Stimulated activated CD8-positive, alpha-beta memory T cell treated with anti-CD3 and anti-CD28 coated beads, Interleukin-12 subunit alpha, Interleukin-12 subunit beta, amount 100 ng/mL, for 4 hours (primary cell): ENCODE results near the gene EHD2.
"Not testable (repeated sequence)": the region's sequence is repeated elsewhere in the genome, so short reads cannot be mapped to it uniquely, and the experiment has no call there.

ENCODE experiments used
- DNase-seq: peaks from one replicate; pipeline ENCODE4 v3.0.0-alpha.2; 2020; ENCODE audit warnings: low read depth

EHD2 gene

GRCh38 chr19:47691782-47692181 lies 21.4 kb upstream of the EHD2 start:
- no peak for DNase-seq

- no peak for DNase-seq
Measured at GRCh38 chr19:47693489-47693888, 19.7 kb upstream of the EHD2 start.

DNA sequence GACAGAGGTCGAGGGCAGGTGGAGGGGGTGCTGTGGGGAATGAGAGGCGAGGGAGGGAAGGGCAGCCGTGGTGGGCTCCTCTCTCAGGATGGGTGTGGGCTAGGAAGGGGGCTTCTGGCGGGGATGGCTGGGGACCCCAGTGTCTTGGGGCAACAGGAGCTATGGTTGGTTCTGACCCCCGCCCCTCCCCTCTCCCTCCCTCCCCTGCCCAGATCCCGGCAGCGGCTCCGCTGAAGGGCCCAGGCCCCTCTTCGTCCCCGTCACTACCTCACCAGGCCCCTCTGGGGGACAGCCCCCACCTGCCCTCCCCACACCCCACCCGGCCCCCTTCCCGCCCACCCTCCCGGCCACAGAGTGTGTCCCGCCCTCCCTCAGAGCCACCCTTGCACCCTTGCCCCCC lies 19.3 kb upstream of the EHD2 start:
- no peak for DNase-seq

- no peak for DNase-seq
Measured at GRCh38 chr19:47694466-47695273, 18.6 kb upstream of the EHD2 start.

DNA sequence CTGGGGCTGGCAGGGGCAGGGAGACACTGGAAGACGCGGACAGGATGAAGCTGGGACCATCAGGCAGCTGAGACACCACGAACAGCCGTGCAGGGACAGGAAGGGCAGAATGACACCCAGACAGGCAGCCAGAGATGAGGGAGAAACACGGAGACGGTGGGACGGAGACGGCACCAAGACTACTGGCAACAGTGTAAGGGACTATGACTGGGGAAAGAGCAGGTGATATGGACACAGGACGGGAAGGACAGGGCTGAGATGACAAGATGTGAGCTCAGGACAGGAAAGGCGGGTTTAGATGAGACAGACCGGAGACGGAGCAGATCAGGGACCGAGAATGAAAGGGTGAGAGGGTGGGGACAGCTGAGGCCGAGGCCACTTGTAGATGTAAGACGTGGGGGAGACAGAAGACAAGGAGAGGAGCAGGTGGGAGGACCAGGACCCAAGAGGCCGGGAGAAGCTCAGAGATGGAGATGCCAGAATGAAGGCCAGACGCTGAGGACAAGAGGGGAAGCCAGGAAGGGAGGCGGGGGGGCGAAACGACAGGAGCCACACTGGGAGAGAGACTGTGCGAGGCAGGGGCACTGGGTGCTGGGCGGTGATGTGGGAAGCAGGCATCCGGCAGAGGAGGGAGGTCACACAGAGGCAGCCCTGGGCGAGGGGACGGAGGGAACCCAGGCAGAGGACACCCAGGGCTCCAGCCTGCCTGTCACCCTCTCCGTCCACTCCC lies 17.5 kb upstream of the EHD2 start:
- DNase-seq = no peak

- no peak for DNase-seq
Measured at GRCh38 chr19:47696635-47697034, 16.6 kb upstream of the EHD2 start.

DNA sequence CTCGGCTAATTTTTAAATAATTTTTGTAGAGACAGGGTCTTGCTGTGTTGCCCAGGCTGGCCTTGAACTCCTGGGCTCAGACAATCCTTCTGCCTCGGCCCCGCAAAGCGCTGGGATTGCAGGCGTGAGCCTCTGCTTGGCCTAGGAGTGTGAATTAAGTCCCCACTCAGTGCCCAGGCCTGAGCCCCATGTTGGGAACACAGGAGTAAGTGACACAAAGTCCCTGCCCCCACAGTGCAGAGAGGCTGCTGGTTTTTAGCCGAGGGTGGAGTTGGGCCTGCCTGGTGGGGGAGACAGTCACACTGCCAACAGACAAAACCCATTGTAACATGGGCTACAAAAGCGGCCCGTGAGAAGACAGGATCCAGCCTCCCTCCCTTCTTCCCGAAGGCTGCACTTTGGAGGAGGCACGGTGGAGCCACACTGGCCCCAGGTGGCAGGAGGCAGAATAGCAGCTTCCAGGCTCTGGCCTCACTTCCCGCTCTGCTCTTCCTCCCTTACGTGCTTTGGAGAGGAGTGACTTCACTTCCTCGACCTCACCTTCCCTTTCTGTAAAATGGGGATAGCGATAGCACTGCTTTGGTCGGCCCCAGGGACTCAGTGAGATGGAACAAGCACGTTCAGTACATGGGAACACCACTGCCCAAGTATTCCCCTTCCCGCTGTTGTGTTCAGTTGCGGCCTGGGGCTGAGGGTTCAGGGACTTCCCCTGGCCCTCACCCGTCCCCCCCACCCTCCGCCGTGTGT lies 15.2 kb upstream of the EHD2 start:
- peak; percentile 33 for DNase-seq

- no peak for DNase-seq
Measured at GRCh38 chr19:47698631-47699359, 14.4 kb upstream of the EHD2 start.

GRCh38 chr19:47699360-47699917 lies 13.8 kb upstream of the EHD2 start:
- DNase-seq = no peak

DNA sequence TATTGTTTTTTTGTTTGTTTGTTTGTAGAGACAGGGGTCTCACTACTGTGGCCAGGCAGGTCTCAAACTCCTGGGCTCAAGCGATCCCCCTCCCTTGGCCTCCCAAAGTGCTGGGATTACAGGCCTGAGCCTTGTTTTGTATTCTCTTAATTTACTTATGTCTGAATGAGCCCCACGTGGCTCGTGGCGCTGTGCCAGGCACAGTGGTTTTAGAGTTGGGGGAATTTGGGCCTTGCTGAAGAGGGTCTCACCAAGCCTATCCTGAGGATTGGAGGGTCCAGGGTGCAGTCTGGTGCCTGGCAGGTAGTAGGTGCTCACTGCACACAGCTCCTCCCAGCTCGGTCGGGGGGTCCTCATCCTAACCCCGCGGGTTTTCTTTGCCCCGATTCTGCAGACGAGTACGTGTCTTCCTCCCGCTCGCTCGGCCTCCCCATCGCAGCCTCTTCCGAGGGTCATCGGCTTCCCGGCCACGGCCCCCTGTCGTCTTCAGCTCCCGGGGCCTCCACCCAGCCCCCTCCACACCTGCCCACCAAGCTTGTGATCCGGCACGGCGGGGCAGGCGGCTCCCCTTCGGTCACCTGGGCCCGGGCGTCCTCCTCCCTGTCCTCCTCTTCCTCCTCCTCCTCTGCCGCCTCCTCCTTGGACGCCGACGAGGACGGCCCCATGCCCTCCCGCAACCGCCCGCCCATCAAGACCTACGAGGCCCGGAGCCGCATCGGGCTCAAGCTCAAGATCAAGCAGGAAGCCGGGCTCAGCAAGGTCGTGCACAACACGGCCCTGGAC lies 12.1 kb upstream of the EHD2 start:
- DNase-seq = no peak

GRCh38 chr19:47701717-47702552 lies 11.3 kb upstream of the EHD2 start:
- no peak for DNase-seq

- no peak for DNase-seq
Measured at GRCh38 chr19:47702671-47703070, 10.6 kb upstream of the EHD2 start.

- no peak for DNase-seq
Measured at GRCh38 chr19:47703301-47703700, 9.9 kb upstream of the EHD2 start.

DNA sequence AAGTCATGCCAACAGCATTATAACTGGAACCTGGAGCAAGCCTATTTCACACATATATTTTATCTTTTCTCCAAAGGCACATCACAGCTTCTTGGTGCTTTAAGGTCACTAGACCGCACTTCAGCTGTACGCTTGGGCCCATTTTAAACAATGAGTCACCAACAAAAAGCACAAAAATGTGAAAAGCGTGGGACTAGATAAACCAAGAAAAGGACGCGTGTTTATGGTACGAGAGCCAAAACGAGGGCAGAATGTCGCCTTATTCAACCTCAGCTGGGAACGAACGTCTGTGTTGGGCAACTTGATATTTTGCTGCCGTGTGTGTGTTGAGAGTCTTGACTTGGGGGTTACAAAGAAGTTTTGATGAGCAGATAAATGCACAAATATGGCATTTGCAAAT lies 9.2 kb upstream of the EHD2 start:
- no peak for DNase-seq

DNA sequence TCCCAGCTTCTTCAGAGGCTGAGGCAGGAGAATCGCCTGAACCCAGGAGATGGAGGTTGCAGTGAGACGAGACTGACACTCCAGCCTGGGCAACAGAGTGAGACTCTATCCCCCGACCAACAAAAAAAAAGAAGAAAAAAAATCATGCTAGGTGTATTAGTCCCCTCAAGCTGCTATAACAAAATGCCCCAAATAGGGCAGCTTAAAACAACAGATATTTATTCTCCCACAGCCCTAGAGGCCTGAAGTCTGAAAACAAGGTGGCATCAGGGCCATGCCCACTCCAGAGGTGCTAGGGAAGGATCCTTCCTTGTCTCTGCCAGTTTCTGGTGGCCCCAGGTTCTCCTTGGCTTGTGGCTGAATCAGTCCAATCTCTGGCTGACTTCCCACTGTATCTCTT lies 8.6 kb upstream of the EHD2 start:
- DNase-seq = no peak

DNA sequence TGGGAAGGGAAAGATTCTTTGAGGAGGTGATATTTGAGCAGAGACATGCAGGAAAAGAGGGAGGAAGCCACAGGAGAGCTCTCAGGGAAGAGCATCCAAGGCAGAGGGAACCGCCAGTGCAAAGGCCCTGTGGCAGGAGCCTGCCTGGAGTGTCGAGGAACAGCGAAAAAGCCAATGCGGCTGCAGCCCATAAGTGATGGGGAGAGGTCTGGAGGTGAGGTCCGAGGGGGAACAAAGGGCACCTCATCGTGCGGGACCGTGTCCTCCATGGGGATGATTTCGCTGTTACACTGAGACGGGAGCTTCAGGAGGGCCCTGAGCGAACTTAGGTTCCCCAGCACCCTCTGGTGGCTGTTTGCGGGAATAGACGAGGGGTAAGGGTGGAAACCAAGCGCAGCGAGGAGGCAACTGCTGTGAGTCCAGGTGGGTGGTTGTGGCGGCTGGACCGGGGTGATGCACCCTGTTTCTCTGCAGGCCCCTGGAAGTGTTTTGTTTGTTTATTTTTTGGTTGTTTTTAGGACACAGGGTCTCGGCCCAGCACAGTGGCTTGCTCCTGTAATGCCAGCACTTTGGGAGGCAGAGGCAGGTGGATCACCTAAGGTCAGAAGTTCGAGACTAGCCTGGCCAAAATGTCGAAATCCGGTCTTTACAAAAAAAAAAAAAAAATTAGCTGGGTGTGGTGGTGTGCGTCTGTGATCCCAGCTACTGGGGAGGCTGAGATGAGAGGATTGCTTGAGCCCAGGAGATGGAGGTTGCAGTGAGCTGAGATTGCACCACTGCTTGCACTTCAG lies 5.9 kb upstream of the EHD2 start:
- DNase-seq = peak; percentile 24

DNA sequence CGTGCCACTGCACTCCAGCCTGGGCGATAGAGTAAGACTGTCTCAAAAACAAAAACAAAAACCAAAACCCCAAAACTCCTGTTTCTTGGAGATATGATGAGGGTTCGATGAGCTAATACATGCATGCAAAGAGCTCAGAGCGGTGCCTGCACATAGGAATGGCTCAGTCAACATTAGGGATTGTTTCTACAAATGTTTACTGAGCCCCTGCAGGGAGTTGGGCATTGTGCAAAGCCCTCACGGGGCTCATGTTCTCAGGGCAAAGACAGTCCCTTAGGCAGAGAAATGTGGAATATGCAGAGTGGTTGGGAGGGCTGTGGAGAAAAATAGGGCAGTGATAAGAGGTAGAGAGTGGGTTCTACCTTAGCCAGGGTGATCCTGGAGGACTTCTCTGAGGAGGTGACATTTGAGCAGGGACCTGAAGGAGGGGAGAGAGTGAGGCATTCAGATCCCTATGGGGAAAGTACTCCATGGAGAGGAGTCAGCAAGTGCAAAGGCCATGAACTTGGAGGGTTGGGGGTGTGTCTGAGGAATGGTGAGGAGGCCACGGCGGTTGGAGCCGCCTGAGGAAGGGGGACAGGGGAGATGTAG lies 1.5 kb upstream of the EHD2 start:
- DNase-seq = no peak

- DNase-seq = no peak
Measured at GRCh38 chr19:47714339-47714738, 1.1 kb downstream of the EHD2 start.

DNA sequence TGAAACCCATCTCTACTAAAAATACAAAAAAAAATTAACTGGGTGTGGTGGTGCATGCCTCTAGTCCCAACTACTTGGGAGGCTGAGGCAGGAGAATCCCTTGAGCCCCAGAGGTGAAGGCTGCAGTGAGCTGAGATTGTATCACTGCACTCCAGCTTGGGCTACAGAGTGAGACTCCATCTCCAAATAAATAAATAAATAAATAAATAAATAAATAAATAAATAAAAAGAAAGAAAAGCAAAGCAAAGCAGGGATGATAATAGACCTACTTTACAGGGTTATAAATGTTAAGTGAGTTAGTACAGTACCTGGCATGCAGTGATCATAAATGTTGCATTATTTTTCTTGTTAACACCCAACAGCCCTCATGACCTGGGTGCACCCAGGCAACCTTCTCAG lies 1.6 kb downstream of the EHD2 start:
- not testable (repeated sequence) for DNase-seq
